ENCODE measurements around the gene UBQLNL.

Gene UBQLNL

GRCh38 chr11:5516599-5516998, at the start of gene UBQLNL:
TSS of gene UBQLNL (minus strand) at chr11:5516699. CDS start at chr11:5516441, 258 bp downstream.
- no peak for DNase-seq (ENCODE audit: low read depth)

GRCh38 chr11:5564259-5565019, 47.9 kb upstream of the UBQLNL start:
- DNase-seq (ENCODE audit: low read depth), result no peak

DNA sequence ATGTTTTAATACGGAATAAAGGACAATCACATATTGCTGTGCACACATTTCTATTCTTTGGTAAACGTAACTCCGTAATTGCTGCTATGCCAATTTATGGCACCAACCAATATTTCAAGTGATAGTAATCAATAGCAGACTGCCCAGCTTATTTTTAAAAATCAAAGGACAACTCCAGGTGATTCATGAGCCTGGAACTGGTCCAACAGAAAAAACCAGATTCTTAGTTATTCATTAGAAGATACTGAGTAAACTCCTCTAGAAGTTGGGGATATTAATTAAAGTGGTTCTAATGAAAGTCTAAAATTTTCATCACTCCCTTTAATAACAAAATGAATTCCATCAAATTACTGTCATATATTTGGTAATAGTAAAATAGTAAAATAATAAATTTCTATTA, 41.3 kb upstream of the UBQLNL start:
- no peak for DNase-seq (ENCODE audit: low read depth)

- no peak for DNase-seq (ENCODE audit: low read depth)
These were observed 40.2 kb upstream of the UBQLNL start for GRCh38 chr11:5556596-5557188.

DNA sequence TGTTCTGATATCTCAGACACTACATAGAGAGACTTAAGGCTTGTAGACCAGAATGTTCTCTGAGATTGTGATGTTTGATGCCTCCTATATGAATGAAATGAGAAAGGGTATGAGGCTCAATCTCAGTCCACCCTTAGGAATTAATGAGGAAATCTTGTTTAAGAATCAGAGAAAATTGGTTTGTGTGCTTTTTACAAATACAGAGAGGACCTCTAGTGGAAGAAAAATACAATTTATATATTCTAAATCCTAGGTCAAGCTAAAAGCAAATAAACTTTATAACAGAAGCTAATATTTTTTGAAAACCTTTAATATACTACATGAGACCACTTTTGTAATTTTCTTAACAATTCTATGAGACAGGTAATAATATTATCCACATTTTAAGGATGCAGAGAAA, 36.8 kb upstream of the UBQLNL start:
- no peak for DNase-seq (ENCODE audit: low read depth)

DNA sequence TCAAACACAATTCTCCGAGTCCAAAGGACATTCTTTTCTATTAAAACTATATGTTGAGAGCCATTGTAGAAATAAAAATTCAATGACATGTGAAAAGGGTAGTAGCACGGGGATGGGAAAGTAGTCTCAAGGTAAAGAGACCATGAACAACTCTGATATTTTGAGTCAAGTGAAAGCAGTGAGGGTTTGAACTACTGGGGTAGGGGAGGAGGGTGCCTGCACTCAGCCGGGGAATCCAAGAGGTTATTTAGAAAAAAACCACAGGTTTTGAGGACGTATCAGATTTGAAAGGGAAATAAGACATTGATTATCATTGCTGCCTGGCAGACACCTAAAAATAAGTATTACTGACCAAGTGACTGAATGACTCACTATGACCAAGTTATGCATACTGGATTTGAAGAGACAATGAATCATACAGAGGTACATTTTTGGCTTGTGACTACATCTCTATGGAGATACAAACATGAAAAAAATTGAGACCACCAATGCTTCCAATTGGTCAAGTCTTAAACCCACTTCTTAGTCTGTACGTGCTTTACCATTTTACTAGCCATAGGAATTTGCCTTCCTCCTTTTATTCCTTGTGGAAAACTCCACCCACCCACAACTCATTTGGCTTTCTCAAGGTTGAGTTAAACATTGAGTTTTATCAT, 34.1 kb upstream of the UBQLNL start:
- no peak for DNase-seq (ENCODE audit: low read depth)

DNA sequence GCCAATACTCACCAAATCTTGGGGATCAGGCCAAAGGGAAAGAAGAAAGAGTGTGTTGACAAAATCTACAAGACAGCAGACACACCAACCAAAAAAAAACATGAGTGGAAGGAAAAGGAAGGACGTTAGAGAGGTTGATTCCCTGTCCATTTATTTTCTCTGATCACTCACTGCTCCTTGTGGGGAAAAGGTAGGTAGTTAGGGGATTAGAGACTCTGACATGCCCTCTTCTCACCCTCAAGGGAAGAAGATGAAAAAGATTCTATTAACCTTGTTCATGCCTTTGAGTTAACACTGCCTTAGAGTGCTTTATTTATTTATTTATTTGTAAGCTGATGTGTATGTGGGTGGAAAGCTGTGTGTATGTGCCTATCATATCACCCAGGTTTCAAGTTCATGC, 31.9 kb upstream of the UBQLNL start, which contains the start of gene OR52H1:
Gene OR52H1, minus strand, starts transcription at position 101 of the 400 bp plus-strand sequence. CDS start 3,035 bp downstream, outside the sequence.
- DNase-seq (ENCODE audit: low read depth), result no peak

DNA sequence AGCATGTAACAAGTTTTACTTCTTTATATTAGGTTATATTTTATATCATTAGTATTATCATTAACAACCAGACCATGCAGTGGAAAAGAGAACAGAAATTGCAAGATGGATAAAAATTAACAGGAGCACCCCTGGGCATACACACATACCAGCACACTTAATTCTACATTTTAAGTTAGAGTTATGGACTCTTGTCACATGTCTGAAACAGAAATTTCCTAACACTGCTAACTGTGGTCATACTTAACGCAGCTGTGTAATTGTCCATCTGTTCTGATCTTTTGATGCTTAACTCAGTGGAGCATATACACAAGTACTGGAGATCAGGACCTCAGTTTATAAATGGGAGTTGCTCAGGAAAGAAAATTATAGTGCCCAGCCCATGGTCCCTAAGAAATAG, 31.5 kb upstream of the UBQLNL start:
- DNase-seq (ENCODE audit: low read depth), result no peak

DNA sequence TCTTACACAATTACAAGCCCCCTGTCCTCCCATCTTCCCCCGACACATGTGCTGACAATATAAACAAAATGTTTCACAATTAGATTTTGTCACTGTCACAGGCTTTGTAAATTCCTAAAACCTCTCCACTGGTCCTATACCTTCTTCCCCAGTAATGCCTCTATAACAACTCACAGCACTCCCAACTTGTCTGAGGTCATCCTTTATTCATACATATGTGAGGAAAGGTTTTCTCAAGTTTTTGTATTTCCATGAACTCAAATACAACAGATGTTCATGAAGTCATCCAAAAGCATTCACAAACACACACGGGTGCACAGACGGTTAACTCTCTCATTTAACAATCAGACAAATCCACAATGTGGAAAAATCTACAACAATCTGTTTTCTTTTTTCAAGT, 30.0 kb upstream of the UBQLNL start:
- DNase-seq (ENCODE audit: low read depth), result no peak

- DNase-seq (ENCODE audit: low read depth), result no peak
These were observed 24.9 kb upstream of the UBQLNL start for GRCh38 chr11:5541427-5541826.

- DNase-seq (ENCODE audit: low read depth), result no peak
These were observed 20.0 kb upstream of the UBQLNL start for GRCh38 chr11:5536482-5536881.

DNA sequence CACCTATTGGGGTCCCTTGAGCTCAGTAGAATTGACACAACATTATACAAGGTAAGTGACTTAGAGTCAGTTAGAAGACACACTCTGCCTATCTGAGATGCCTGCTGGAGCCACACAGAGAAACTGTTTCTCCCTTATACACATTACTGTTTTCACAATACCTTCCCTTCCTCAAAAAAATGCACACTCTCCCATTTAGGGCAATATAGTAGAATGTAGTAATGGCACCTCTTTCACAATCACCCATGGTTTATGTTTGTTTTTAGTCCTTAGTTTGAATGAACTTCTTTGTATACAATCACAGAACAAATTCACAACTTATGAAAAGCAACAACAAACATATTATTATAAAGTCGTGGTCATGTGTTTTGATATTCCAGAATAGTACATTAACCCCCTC, 17.5 kb upstream of the UBQLNL start:
- no peak for DNase-seq (ENCODE audit: low read depth)

DNA sequence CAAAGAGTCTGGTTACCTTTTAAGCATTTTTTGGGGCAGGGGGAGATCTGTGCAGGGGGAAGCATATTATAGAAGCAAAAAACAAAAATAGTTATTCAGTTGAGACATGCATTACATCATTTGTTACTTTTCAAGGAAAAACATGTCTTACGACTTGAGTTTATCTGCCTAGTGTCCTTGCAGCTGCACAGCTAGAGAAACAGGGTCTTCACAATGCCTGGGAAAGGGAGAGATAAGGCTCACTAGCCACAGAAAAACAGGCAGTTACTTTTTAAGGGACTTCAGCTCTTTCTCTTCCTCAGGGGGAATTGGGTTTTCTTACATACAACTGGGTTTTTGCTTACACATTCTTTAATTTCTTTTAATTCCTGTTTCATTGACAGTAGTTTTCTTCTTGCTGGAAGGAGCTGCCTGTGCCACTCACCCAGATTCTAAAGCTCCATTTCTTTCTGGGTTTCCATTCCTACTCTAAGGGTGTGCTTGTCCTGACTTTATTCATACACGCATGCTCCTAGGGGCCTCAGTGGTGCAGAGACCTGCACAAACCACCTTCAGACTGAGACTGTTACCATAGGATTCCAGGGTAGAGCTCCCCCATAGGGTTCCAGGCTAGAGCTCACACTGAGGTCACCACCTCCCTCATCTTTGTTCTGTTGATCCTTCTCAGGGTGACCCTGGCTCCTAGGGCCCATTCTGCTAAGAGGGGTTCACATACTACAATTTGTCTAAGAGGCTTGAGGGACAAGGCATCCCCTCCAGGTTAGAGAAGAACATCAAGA, 14.7 kb upstream of the UBQLNL start:
- DNase-seq (ENCODE audit: low read depth), result no peak

DNA sequence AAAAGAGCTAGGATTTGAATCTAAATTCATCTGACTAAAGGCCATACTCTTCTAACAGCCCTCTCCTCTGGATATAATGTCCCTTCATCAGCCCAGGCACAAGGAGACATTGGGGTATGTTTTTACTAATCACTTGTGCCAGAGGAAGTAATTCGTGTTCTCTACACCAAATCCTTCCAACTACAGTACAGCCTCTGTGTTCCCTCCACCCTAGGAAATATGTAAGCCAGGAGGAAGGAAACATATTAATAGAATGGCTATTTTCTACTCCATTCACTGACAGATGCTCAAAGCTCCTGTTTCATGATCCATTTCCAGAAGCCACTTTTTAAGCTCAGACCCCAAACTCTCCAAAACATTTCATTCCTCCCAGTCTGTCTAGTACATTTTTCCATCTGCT, 12.0 kb upstream of the UBQLNL start:
- DNase-seq (ENCODE audit: low read depth), result no peak

GRCh38 chr11:5527716-5528115, 11.2 kb upstream of the UBQLNL start:
- no peak for DNase-seq (ENCODE audit: low read depth)

- DNase-seq (ENCODE audit: low read depth), result no peak
These were observed 8.3 kb upstream of the UBQLNL start for GRCh38 chr11:5524756-5525155.

- DNase-seq (ENCODE audit: low read depth), result no peak
These were observed 5.8 kb upstream of the UBQLNL start for GRCh38 chr11:5522308-5522707.

DNA sequence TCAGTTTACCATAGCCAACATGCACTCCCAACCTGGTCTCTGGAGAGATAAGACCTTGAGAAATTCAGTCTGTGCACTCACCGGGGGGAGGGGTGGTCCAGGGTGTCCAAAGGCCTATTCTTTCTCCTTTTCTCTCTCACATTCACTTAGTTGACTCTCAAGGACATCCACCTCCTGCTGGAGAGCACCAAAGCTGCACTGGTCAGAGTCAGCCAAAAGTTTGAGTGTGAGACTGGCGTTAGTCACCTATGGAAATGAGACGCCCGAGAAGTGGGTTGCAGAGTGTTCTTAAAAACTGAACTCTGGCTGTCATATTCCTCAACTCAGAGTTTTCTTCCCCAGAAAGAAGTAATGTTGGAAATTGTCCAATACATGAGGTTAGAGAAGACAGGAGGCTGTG, 5.0 kb upstream of the UBQLNL start:
- DNase-seq (ENCODE audit: low read depth), result no peak

GRCh38 chr11:5514841-5515240, 1.7 kb downstream of the UBQLNL start:
- DNase-seq (ENCODE audit: low read depth), result no peak

GRCh38 chr11:5509803-5510202, 6.7 kb downstream of the UBQLNL start, which contains the start of gene UBQLN3:
TSS of gene UBQLN3 (minus strand) at chr11:5509957. CDS start at chr11:5509558, 399 bp downstream.
- DNase-seq (ENCODE audit: low read depth), result no peak

DNA sequence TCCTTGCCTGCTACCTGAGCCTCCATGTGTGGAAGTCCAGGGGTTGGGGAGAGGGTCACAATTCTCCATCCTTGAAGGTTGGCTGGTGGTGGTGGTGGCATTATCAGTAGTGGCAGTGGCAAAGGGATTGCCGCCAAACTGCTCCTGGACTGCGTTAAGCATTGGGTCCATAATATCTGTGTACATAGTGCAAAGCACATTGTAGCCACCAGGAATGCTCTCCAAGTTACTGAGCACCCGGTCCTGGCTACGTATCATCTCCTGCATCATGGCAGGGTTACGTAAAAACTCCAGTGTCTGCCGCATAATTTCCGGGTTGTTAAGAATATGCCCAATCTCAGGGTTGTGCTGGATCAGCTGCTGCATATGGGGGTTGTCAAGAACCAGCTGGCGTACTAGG, 7.9 kb downstream of the UBQLNL start:
- DNase-seq (ENCODE audit: low read depth), result no peak

- no peak for DNase-seq (ENCODE audit: low read depth)
These were observed 8.6 kb downstream of the UBQLNL start for GRCh38 chr11:5507933-5508305.
